NB4 (cell line): ENCODE measurements around the gene LCN2.

Experiments used
- DNase-seq: peaks from one replicate; pipeline ENCODE4 v3.0.0; 2010; ENCODE audit warnings: low read depth
- H3K4me3 ChIP-seq: one replicate; pipeline ENCODE4 v1.5.1; 2011; ENCODE audit warnings: mild to moderate bottlenecking, low read depth, low read length, moderate library complexity
- CTCF ChIP-seq: IDR thresholded peaks from one replicate; pipeline ENCODE4 v1.5.1; 2012; ENCODE audit warnings: low read depth, low read length
- MAX ChIP-seq: IDR thresholded peaks from 2 replicates; pipeline ENCODE4 v1.6.1; 2011; ENCODE audit warnings: low read depth, low read length
- MYC ChIP-seq: IDR thresholded peaks from 2 replicates; pipeline ENCODE4 v1.6.1; 2011; ENCODE audit warnings: low read depth, low read length
- POLR2A ChIP-seq: IDR thresholded peaks from 2 replicates; pipeline ENCODE4 v1.6.1; 2011; ENCODE audit warnings: mild to moderate bottlenecking; ENCODE audit not compliant: insufficient read length; ENCODE audit errors: extremely low read depth

LCN2 gene

GRCh38 chr9:128122809-128123175 is 26.5 kb upstream of the LCN2 start:
- H3K4me3 ChIP-seq: no peak overlapping the region
- DNase-seq: no peak
- TF ChIP-seq CTCF (no peak), MAX (no peak), POLR2A (no peak), MYC (no peak)

- no peak overlapping the region for H3K4me3 ChIP-seq
- TF ChIP-seq MYC: no peak
- TF ChIP-seq MAX: no peak
- no peak for TF ChIP-seq POLR2A
- no peak for TF ChIP-seq CTCF
- DNase-seq: no peak
These were observed 25.7 kb upstream of the LCN2 start for GRCh38 chr9:128123451-128124080.

- no peak for DNase-seq
- H3K4me3 ChIP-seq: no peak overlapping the region
- TF ChIP-seq MAX (no peak), POLR2A (no peak), CTCF (no peak), MYC (no peak)
These were observed 24.8 kb upstream of the LCN2 start for GRCh38 chr9:128124451-128124850.

- peak overlapping the region; percentile 92 for H3K4me3 ChIP-seq
- TF ChIP-seq MAX (no peak), POLR2A (no peak), CTCF (peak; percentile 79), MYC (no peak)
- peak; percentile 79 for DNase-seq
These were observed 24.2 kb upstream of the LCN2 start for GRCh38 chr9:128124873-128125579.

- H3K4me3 ChIP-seq: peak overlapping the region; percentile 92
- TF ChIP-seq MAX (no peak), CTCF (no peak), MYC (no peak), POLR2A (no peak)
- DNase-seq: peak; percentile 80
These were observed 23.5 kb upstream of the LCN2 start for GRCh38 chr9:128125580-128126354.
